Keratinocyte (primary cell): ENCODE measurements around the gene C5. TPM values are rescaled to one million over a fixed set of nuclear protein-coding genes. Genes with fewer than 3 reads are reported as not detected.

ENCODE experiments used
- DNase-seq: peaks from one replicate; pipeline ENCODE4 v3.0.0-alpha.2; 2011; ENCODE audit warnings: low read depth, missing footprints, low spot score
- FAIRE-seq: peaks from 2 replicates; lab custom pipeline; 2011; peaks lifted over from hg19 to GRCh38; lab: Jason Lieb, UNC
- H2AFZ ChIP-seq: 2 replicates; pipeline ENCODE4 v1.6.0; 2012; ENCODE audit warnings: low read length, control low read depth, inconsistent platforms; ENCODE audit not compliant: control insufficient read depth
- H3K27ac ChIP-seq: 2 replicates; pipeline ENCODE4 v1.5.1; 2011; ENCODE audit warnings: low read length; ENCODE audit not compliant: control insufficient read depth, insufficient read depth
- H3K27me3 ChIP-seq: 3 replicates; pipeline ENCODE4 v1.6.0; 2011; ENCODE audit warnings: low read length; ENCODE audit not compliant: control insufficient read depth, insufficient read depth; ENCODE audit errors: extremely low read depth
- H3K36me3 ChIP-seq, 2 experiments: 2 replicates in 1 of 2; 3 replicates in 1 of 2; pipeline ENCODE4 v1.5.1; 2011; ENCODE audit warnings: low read length in 2 of 2, mild to moderate bottlenecking in 1 of 2; ENCODE audit not compliant: control insufficient read depth in 2 of 2, insufficient read depth in 2 of 2; ENCODE audit errors: extremely low read depth in 1 of 2
- H3K4me1 ChIP-seq: 3 replicates; pipeline ENCODE4 v1.5.1; 2011; ENCODE audit warnings: low read length; ENCODE audit not compliant: control insufficient read depth, insufficient read depth; ENCODE audit errors: extremely low read depth
- H3K4me2 ChIP-seq: 3 replicates; pipeline ENCODE4 v1.6.0; 2011; ENCODE audit warnings: low read depth, low read length; ENCODE audit not compliant: control insufficient read depth, insufficient read depth; ENCODE audit errors: extremely low read depth
- H3K4me3 ChIP-seq, 3 experiments: fragments of 200-600 bp in 1 of 3; sonication (generic) in 1 of 3; 2 replicates in 2 of 3; 3 replicates in 1 of 3; pipeline ENCODE4 v1.5.1; 2011 to 2016; ENCODE audit warnings: low read length in 3 of 3, mild to moderate bottlenecking in 3 of 3, control low read depth in 2 of 3, inconsistent platforms in 1 of 3, low read depth in 1 of 3, mixed read lengths in 1 of 3, mixed run types in 1 of 3, moderate library complexity in 1 of 3; ENCODE audit not compliant: control insufficient read depth in 2 of 3, insufficient read depth in 2 of 3; ENCODE audit errors: extremely low read depth in 1 of 3
- H3K79me2 ChIP-seq: 2 replicates; pipeline ENCODE4 v1.6.0; 2012; ENCODE audit warnings: low read length; ENCODE audit not compliant: control insufficient read depth, insufficient read depth
- H3K9ac ChIP-seq: 3 replicates; pipeline ENCODE4 v1.6.0; 2011; ENCODE audit warnings: low read length; ENCODE audit not compliant: control insufficient read depth, insufficient read depth; ENCODE audit errors: extremely low read depth
- H3K9me1 ChIP-seq: 3 replicates; pipeline ENCODE4 v1.6.0; 2011; ENCODE audit warnings: low read length; ENCODE audit not compliant: control insufficient read depth, insufficient read depth; ENCODE audit errors: extremely low read depth
- H3K9me3 ChIP-seq: 2 replicates; pipeline ENCODE4 v1.5.1; 2012; ENCODE audit warnings: low read depth, low read length; ENCODE audit not compliant: control insufficient read depth
- H4K20me1 ChIP-seq: 3 replicates; pipeline ENCODE4 v1.6.0; 2011; ENCODE audit warnings: low read length; ENCODE audit not compliant: control insufficient read depth, insufficient read depth; ENCODE audit errors: extremely low read depth
- EZH2 ChIP-seq: IDR thresholded peaks from one replicate; pipeline ENCODE4 v1.6.1; 2012; ENCODE audit warnings: inconsistent platforms, mild to moderate bottlenecking, low read length, moderate library complexity
- dilution Hi-C: fragments of 300-500 bp; cut with MboI; formaldehyde crosslinking; loops from one replicate; pipeline ENCODE4 v1.7.0; 2020; ENCODE audit warnings: low sequenced_read_pairs; ENCODE audit not compliant: extremely low pct_ligation_motif_present
- polyA plus RNA-seq, 5 experiments: library from polyadenylated mRNA; depleted of rRNA in 3 of 5; stranded (reverse) in 3 of 5; stranded (forward) in 1 of 5; unstranded in 1 of 5; fragments of >200 nt; gene quantifications; 1 replicate in 1 of 5; 2 replicates in 3 of 5; 3 replicates in 1 of 5; pipeline versions ENCODE4 v1.2.1 to v1.2.3, GENCODE V29; 2011 to 2012; ENCODE audit warnings: missing spikeins in 2 of 5, low read depth in 1 of 5, low replicate concordance in 1 of 5
- TF ChIP-seq, protein P1 (sequence below), 3 experiments: IDR thresholded peaks in 1 of 3; conservative IDR thresholded peaks in 1 of 3; optimal IDR thresholded peaks in 1 of 3; 2 replicates in 2 of 3; 3 replicates in 1 of 3; pipeline versions ENCODE3 to v1.5.1; 2011; ENCODE audit warnings: low read length in 3 of 3, mild to moderate bottlenecking in 3 of 3, moderate library complexity in 2 of 3, control low read depth in 1 of 3, inconsistent platforms in 1 of 3; ENCODE audit not compliant: insufficient read depth in 2 of 3; ENCODE audit errors: extremely low read depth in 1 of 3

Gene C5
- polyA plus RNA-seq, 1 donor (not counting 4 experiments of a cell fraction or from before 2014, with no cell fraction given) = 0.76 TPM

DNA sequence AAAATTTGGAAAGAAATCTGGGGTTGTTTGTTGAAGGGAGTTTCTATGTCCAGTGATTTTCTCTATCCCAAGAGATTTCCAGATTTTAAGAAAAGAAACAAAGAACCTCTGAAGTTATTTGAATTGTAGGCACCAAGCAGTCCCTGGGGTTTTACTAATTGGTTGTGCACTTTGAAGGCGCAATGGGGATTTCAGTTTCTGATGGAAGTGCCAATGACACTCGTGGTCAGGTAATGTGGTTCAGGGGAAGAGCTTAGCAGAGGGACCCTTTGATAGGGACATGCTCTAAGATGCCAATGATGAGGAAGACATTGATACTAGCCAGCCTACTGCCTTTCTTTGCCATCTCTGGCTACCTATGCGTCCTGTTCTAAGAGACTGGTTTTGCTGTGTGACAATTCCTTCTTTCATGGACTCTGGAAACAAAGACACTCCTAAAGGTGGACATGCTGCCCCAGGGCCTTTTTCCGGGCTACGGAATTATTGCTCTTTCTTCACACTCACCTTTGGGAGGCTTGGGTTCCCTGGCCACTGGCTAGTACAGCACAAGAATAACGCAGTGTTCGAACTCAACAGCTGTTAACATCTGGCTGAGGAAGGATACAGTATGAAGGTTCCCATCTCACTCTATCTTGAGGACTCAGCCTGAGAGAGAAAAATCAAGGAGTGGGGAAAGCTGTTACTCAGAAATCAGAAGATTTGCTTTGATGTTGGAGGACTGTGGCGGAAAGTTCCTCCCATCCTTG lies 116.6 kb downstream of the C5 start:
- TF ChIP-seq, protein P1, sequence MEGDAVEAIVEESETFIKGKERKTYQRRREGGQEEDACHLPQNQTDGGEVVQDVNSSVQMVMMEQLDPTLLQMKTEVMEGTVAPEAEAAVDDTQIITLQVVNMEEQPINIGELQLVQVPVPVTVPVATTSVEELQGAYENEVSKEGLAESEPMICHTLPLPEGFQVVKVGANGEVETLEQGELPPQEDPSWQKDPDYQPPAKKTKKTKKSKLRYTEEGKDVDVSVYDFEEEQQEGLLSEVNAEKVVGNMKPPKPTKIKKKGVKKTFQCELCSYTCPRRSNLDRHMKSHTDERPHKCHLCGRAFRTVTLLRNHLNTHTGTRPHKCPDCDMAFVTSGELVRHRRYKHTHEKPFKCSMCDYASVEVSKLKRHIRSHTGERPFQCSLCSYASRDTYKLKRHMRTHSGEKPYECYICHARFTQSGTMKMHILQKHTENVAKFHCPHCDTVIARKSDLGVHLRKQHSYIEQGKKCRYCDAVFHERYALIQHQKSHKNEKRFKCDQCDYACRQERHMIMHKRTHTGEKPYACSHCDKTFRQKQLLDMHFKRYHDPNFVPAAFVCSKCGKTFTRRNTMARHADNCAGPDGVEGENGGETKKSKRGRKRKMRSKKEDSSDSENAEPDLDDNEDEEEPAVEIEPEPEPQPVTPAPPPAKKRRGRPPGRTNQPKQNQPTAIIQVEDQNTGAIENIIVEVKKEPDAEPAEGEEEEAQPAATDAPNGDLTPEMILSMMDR (optimal IDR thresholded peaks at IDR 0.05 in 1 of 3, IDR thresholded peaks at IDR 0.05 in 1 of 3, conservative IDR thresholded peaks at IDR 0.05 in 1 of 3; ENCODE audit: extremely low read depth in 1 of 3, insufficient read depth in 2 of 3, low read length in 3 of 3) = no peak
- no peak for TF ChIP-seq EZH2
- no peaks in the 10 kb centered on the region for H4K20me1 ChIP-seq
- dilution Hi-C loops = no loop called here
- no peak overlapping the region for H3K9ac ChIP-seq
- no peak overlapping the region for H3K4me2 ChIP-seq
- H3K27ac ChIP-seq = no peak overlapping the region
- H3K79me2 ChIP-seq = no peaks in the 10 kb centered on the region
- no peaks in the 10 kb centered on the region for H3K36me3 ChIP-seq
- no peak overlapping the region for H2AFZ ChIP-seq
- no peaks in the 10 kb centered on the region for H3K27me3 ChIP-seq
- no peaks in the 10 kb centered on the region for H3K9me1 ChIP-seq
- peaks cover 43% of the 10 kb centered on the region for H3K4me1 ChIP-seq
- H3K9me3 ChIP-seq = no peaks in the 10 kb centered on the region
- H3K4me3 ChIP-seq = no peak overlapping the region
- DNase-seq (no peak), FAIRE-seq (no peak)

DNA sequence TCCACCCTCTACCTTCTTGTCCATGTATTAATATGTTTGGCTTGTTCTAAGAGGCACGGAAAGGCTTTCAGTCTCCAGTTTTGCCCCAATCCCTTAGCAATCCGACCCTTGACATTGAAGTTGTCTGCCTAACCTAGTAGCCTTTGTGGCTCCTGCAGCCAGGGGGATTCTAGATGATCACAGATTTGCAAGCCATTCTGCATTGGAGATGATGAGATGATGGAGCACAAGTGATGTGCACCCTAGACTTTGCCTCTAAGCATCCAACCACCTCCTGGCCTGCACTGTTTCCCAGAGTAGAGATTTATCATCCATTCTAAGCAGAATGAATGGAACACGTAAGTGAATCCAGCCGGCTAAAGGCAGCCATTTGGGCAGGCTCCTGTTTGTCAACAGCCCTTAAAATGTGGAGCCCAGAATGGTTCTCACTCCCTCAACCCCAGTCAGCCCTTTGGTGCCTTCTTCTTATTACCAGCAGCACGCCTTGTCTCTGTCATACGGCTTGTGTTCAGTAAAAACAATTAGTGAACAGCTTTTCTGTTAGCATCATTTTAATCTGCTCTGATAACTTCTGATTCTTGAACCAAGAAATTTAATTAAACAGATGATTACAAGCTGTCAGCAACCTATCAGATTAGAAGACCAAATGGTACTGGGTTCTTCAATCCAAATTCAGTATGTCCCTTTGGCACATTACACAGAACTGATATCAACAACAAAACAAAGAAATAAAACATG lies 117.8 kb downstream of the C5 start:
- H3K9me3 ChIP-seq = no peaks in the 10 kb centered on the region
- H3K27ac ChIP-seq = peak overlapping the region; percentile 72
- no peak overlapping the region for H3K4me2 ChIP-seq
- FAIRE-seq (no peak), DNase-seq (no peak)
- H3K9me1 ChIP-seq = no peaks in the 10 kb centered on the region
- no peak overlapping the region for H2AFZ ChIP-seq
- H3K36me3 ChIP-seq = no peaks in the 10 kb centered on the region
- no peak overlapping the region for H3K9ac ChIP-seq
- H3K4me1 ChIP-seq = peaks cover 49% of the 10 kb centered on the region
- no peaks in the 10 kb centered on the region for H3K79me2 ChIP-seq
- H3K4me3 ChIP-seq = no peak overlapping the region
- no peaks in the 10 kb centered on the region for H3K27me3 ChIP-seq
- no peak for TF ChIP-seq EZH2
- TF ChIP-seq, protein P1 (optimal IDR thresholded peaks at IDR 0.05 in 1 of 3, IDR thresholded peaks at IDR 0.05 in 1 of 3, conservative IDR thresholded peaks at IDR 0.05 in 1 of 3; ENCODE audit: extremely low read depth in 1 of 3, insufficient read depth in 2 of 3, low read length in 3 of 3) = no peak
- no peaks in the 10 kb centered on the region for H4K20me1 ChIP-seq
- dilution Hi-C loops = no loop called here
